ENCODE results near the gene SORCS1. TPM values are rescaled to one million over a fixed set of nuclear protein-coding genes. Genes with fewer than 3 reads are reported as not detected.

Gene SORCS1
- total RNA-seq, 4 donors from 2014 or later: 0.16 to 0.68 (median 0.61) TPM

DNA sequence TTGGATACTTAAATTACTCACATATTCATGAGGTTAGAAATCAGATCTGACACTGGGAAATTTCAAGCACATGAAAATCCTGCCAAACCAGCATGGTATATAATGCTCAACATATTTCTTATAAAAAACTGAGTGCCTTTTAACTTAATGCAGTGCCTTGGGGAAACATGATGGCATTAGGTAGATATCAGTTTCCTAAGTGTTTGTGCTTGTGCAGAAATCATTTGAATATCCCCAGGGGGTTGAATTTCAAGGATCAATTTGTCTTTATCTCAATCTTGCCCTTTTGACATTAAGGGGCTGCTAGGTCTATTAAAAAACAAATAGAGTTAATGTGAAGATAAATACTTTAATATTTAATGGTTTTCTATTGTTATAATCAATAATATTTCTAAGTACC lies 396.3 kb downstream of the SORCS1 start:
- TF ChIP-seq, protein P1, sequence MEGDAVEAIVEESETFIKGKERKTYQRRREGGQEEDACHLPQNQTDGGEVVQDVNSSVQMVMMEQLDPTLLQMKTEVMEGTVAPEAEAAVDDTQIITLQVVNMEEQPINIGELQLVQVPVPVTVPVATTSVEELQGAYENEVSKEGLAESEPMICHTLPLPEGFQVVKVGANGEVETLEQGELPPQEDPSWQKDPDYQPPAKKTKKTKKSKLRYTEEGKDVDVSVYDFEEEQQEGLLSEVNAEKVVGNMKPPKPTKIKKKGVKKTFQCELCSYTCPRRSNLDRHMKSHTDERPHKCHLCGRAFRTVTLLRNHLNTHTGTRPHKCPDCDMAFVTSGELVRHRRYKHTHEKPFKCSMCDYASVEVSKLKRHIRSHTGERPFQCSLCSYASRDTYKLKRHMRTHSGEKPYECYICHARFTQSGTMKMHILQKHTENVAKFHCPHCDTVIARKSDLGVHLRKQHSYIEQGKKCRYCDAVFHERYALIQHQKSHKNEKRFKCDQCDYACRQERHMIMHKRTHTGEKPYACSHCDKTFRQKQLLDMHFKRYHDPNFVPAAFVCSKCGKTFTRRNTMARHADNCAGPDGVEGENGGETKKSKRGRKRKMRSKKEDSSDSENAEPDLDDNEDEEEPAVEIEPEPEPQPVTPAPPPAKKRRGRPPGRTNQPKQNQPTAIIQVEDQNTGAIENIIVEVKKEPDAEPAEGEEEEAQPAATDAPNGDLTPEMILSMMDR (IDR thresholded peaks at IDR 0.05; ENCODE audit: low read depth): no peak

DNA sequence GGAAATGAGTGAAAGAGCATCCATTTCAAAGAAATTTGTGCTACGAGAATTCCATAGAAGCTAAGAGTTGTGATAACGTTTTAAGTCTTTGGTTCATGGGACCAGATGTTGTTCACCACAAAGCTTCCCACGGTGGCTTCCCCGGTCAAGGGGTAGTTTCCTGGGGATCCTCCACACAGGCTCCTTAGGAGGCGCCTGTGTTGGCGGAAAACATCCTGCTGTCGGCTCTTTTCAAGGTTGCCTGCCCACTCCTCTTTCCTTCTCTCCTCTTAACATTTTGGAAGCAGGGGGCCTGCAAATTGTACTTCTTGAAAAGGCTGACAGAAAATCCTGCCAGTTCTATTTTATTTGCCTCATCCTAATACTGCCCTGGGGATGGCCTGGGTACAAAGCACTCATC lies 398.6 kb downstream of the SORCS1 start:
- TF ChIP-seq, protein P1 (IDR thresholded peaks at IDR 0.05; ENCODE audit: low read depth): no peak

DNA sequence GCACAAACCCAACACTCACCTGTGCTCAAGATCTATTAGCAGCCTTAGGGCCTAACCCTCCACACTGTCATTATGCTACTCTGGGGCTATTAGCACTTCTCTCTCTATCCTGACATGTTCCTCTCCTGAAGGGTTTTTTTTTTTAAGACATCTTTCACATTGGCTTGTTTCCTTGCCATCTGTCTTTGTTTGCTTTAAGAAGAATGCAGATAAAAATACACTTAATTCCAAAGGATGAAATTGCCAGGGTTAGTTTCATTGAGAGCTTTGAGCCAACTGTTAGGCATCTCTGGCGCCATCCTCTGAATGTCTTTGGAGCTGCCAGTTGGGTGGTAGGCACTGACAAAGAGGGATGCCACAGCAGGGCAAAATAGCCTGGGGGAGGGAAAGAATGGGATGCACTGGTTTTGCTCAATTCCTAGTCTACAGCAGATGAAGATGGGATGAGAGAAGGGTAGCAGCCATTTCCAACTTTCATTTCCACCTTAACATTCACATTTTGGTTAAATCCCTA lies 399.2 kb downstream of the SORCS1 start:
- TF ChIP-seq, protein P1 (IDR thresholded peaks at IDR 0.05; ENCODE audit: low read depth): no peak

DNA sequence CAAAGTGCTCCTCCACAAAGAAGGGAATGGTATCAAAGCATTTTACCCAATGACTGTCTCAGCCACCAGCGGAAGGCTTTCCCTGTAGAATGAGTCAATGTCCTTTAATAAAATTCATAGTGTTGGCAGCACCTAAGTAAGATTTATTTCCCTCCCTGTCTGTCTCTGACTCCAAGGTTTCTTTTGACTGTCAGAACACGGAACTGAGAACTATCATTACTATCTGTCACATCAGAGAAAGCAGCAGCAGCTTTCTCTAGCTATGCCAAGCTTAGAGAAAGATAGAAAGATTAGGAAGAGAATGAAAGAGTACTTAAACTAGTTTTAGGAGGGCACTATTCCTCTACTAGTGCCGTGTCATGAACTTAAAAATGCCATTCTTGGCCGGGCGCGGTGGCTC lies 400.1 kb downstream of the SORCS1 start:
- TF ChIP-seq, protein P1 (IDR thresholded peaks at IDR 0.05; ENCODE audit: low read depth): no peak

DNA sequence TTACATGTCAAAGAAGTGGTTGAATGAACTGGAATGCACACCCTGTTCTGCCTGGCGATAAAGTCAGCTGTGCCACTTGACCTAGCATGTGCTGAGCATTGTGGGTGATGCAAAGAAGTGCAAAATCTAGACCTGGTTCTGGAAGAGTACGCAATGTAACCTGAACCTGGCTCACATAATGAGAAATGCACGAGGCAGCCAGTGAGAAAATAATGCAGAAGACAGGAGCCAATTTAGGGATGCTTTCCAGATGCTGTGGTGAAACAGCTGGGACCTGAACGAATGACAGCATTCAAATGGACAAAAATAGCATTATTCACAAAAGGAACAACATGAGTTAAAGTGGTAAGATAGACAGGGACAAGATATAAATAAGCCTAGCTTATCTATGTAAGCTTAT lies 402.6 kb downstream of the SORCS1 start:
- TF ChIP-seq, protein P1 (IDR thresholded peaks at IDR 0.05; ENCODE audit: low read depth): no peak

DNA sequence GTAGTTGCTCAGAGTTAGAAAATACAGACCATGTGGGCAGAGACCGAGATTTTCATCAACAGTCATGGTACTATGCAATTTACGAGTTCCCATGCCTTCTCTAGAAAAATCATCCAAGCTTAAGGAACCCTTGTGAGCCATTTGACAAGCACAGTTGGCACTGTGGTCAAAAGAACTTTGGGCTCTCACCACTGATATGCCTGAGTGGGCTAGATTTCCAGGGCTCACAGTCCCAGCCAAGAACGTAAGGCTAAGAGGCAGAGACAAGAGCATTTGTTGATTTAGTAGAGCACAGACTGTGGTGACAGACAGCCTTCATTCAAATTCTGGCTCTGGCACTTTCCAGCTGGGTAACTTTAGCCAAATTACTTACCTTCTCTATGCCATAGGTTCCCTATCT lies 407.0 kb downstream of the SORCS1 start:
- TF ChIP-seq, protein P1 (IDR thresholded peaks at IDR 0.05; ENCODE audit: low read depth): no peak

DNA sequence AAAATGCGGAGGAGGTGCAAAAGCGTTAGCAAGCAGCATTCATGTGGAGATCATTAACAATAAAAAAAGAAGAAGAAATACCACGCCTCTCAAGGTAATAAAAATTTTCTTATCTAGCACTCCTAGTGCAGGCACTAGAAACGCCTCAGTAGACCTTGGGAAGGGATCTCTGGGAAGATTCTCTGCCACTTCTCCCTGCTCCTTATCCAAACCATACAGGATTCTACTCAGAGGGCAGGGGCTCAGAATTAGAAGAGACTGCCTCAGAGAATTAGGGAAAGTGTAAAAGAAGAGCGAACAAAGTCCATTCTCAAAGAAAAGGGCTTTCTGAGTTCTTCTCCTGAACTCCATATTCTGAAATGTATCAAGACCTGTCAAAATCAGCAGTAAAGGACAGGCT lies 413.4 kb downstream of the SORCS1 start:
- TF ChIP-seq, protein P1 (IDR thresholded peaks at IDR 0.05; ENCODE audit: low read depth): no peak
